HepG2 (cell line): ENCODE measurements around the gene TRPV4. TPM values are rescaled to one million over a fixed set of nuclear protein-coding genes. Genes with fewer than 3 reads are reported as not detected.

Experiments used
- FOXK1 ChIP-seq: sonication (generic); formaldehyde crosslinking; IDR thresholded peaks from 2 replicates; pipeline ENCODE4 v1.4.0; 2020; ENCODE audit warnings: low read depth, missing genetic modification reagents, borderline replicate concordance
- KLF12 ChIP-seq: sonication (generic); formaldehyde crosslinking; IDR thresholded peaks from 2 replicates; pipeline ENCODE4 v1.4.0; 2020; ENCODE audit warnings: missing genetic modification reagents, borderline replicate concordance
- NR3C1 ChIP-seq: sonication (generic); formaldehyde crosslinking; IDR thresholded peaks from 2 replicates; pipeline ENCODE4 v1.4.0; 2020; ENCODE audit warnings: missing genetic modification reagents
- ZFP37 ChIP-seq: sonication (generic); formaldehyde crosslinking; IDR thresholded peaks from 2 replicates; pipeline ENCODE4 v1.4.0; 2020; ENCODE audit warnings: missing genetic modification reagents, borderline replicate concordance
- ZNF121 ChIP-seq: sonication (generic); formaldehyde crosslinking; IDR thresholded peaks from 2 replicates; pipeline ENCODE4 v1.5.0; 2020; ENCODE audit warnings: mild to moderate bottlenecking, missing genetic modification reagents
- ZNF773 ChIP-seq: sonication (generic); formaldehyde crosslinking; IDR thresholded peaks from 2 replicates; pipeline ENCODE4 v1.4.0; 2020; ENCODE audit warnings: missing genetic modification reagents, borderline replicate concordance
- polyA plus RNA-seq, 8 experiments: library from polyadenylated mRNA; depleted of rRNA in 3 of 8; stranded (reverse) in 7 of 8; unstranded in 1 of 8; fragments of >200 nt; fragmentation: Illumina TruSeq in 4 of 8; extraction: Trizol in 4 of 8; gene quantifications; 2 replicates each; pipeline versions ENCODE4 v1.2.1 to v1.2.3, GENCODE V29; 2011 to 2016; ENCODE audit warnings: low read depth in 4 of 8, missing spikeins in 1 of 8, mixed read lengths in 1 of 8; ENCODE audit not compliant: insufficient read depth in 1 of 8
- total RNA-seq, 5 experiments: library from RNA; depleted of rRNA; stranded (reverse); fragments of >200 nt; fragmentation: Illumina TruSeq; extraction: Trizol; gene quantifications; 2 replicates each; pipeline ENCODE4 v1.2.3, GENCODE V29; 2016; ENCODE audit warnings: low read depth in 1 of 5
- TF ChIP-seq, protein P1 (sequence below): sonication (generic); formaldehyde crosslinking; IDR thresholded peaks from 2 replicates; pipeline ENCODE4 v1.4.0; 2020; ENCODE audit warnings: missing genetic modification reagents, borderline replicate concordance
- TF ChIP-seq, protein P2 (sequence below): IDR thresholded peaks from 2 replicates; pipeline ENCODE4 v1.6.1; 2012; ENCODE audit warnings: low read length, improper control_type of control experiment
- TF ChIP-seq, protein P3 (sequence below): sonication (generic); formaldehyde crosslinking; IDR thresholded peaks from 2 replicates; pipeline ENCODE4 v1.5.0; 2020; ENCODE audit warnings: mild to moderate bottlenecking, missing genetic modification reagents, borderline replicate concordance

TRPV4 gene
- total and polyA plus RNA-seq, 2 of the 13 experiments (the other 11 are each of a cell fraction or from before 2014, with no cell fraction given) = 0.66 to 4.7 TPM

DNA sequence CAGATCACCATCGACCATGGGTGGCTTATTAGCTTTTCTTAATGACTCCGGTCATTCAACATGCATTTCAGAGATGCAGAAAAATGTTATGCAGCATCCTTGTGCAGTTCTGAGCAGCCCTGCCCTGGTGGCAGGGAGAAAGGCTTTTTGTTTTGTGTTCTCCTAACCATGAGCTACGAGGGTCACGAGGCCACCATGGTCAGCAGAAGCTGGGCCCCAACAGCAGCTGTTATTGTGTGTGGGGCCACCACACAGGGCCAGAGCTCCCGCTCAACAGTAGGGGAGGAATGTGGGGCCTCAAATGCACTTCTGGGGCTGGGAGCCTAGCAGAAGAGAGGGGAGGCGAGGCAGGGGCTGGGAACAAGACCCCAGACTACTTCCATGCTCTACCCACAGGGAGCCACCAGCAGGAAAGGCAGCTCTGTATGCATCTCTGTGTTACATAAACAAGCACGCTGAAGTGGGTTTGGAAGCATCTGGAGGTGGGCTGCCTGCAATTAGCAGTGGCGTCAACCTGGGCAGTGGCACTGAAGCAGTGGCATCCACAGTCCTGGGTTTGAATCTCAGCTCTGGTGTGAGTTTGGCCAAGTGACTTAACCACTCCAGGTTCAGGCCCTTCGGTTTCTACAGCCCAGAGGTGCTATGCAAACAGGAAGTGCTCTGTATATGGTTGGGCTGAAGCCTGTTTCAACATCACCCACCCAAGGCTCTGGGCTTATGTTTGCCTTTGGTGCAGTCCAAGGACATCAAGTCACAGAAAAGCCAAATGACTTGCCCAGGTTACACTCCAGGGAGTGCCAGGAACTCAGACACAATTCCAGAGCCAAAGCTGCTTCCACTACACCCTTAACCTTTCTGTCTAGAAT, 30.9 kb upstream of the TRPV4 start (continued):
- TF ChIP-seq, protein P1, sequence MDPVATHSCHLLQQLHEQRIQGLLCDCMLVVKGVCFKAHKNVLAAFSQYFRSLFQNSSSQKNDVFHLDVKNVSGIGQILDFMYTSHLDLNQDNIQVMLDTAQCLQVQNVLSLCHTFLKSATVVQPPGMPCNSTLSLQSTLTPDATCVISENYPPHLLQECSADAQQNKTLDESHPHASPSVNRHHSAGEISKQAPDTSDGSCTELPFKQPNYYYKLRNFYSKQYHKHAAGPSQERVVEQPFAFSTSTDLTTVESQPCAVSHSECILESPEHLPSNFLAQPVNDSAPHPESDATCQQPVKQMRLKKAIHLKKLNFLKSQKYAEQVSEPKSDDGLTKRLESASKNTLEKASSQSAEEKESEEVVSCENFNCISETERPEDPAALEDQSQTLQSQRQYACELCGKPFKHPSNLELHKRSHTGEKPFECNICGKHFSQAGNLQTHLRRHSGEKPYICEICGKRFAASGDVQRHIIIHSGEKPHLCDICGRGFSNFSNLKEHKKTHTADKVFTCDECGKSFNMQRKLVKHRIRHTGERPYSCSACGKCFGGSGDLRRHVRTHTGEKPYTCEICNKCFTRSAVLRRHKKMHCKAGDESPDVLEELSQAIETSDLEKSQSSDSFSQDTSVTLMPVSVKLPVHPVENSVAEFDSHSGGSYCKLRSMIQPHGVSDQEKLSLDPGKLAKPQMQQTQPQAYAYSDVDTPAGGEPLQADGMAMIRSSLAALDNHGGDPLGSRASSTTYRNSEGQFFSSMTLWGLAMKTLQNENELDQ = no peak
- TF ChIP-seq, protein P2, sequence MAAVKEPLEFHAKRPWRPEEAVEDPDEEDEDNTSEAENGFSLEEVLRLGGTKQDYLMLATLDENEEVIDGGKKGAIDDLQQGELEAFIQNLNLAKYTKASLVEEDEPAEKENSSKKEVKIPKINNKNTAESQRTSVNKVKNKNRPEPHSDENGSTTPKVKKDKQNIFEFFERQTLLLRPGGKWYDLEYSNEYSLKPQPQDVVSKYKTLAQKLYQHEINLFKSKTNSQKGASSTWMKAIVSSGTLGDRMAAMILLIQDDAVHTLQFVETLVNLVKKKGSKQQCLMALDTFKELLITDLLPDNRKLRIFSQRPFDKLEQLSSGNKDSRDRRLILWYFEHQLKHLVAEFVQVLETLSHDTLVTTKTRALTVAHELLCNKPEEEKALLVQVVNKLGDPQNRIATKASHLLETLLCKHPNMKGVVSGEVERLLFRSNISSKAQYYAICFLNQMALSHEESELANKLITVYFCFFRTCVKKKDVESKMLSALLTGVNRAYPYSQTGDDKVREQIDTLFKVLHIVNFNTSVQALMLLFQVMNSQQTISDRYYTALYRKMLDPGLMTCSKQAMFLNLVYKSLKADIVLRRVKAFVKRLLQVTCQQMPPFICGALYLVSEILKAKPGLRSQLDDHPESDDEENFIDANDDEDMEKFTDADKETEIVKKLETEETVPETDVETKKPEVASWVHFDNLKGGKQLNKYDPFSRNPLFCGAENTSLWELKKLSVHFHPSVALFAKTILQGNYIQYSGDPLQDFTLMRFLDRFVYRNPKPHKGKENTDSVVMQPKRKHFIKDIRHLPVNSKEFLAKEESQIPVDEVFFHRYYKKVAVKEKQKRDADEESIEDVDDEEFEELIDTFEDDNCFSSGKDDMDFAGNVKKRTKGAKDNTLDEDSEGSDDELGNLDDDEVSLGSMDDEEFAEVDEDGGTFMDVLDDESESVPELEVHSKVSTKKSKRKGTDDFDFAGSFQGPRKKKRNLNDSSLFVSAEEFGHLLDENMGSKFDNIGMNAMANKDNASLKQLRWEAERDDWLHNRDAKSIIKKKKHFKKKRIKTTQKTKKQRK = no peak
- TF ChIP-seq ZNF121 (CRISPR knock-in tag) = peak; percentile 74
- peak; percentile 58; the same call in 1 of the 2 replicates for TF ChIP-seq FOXK1 (CRISPR knock-in tag)
- TF ChIP-seq ZNF773 (CRISPR knock-in tag) = no peak
- TF ChIP-seq KLF12 (CRISPR knock-in tag) = no peak
- no peak for TF ChIP-seq NR3C1 (CRISPR knock-in tag)
- 0 out of 2 replicates have a peak, but pooled peaks have one; percentile 38 for TF ChIP-seq ZFP37
- TF ChIP-seq, protein P3, sequence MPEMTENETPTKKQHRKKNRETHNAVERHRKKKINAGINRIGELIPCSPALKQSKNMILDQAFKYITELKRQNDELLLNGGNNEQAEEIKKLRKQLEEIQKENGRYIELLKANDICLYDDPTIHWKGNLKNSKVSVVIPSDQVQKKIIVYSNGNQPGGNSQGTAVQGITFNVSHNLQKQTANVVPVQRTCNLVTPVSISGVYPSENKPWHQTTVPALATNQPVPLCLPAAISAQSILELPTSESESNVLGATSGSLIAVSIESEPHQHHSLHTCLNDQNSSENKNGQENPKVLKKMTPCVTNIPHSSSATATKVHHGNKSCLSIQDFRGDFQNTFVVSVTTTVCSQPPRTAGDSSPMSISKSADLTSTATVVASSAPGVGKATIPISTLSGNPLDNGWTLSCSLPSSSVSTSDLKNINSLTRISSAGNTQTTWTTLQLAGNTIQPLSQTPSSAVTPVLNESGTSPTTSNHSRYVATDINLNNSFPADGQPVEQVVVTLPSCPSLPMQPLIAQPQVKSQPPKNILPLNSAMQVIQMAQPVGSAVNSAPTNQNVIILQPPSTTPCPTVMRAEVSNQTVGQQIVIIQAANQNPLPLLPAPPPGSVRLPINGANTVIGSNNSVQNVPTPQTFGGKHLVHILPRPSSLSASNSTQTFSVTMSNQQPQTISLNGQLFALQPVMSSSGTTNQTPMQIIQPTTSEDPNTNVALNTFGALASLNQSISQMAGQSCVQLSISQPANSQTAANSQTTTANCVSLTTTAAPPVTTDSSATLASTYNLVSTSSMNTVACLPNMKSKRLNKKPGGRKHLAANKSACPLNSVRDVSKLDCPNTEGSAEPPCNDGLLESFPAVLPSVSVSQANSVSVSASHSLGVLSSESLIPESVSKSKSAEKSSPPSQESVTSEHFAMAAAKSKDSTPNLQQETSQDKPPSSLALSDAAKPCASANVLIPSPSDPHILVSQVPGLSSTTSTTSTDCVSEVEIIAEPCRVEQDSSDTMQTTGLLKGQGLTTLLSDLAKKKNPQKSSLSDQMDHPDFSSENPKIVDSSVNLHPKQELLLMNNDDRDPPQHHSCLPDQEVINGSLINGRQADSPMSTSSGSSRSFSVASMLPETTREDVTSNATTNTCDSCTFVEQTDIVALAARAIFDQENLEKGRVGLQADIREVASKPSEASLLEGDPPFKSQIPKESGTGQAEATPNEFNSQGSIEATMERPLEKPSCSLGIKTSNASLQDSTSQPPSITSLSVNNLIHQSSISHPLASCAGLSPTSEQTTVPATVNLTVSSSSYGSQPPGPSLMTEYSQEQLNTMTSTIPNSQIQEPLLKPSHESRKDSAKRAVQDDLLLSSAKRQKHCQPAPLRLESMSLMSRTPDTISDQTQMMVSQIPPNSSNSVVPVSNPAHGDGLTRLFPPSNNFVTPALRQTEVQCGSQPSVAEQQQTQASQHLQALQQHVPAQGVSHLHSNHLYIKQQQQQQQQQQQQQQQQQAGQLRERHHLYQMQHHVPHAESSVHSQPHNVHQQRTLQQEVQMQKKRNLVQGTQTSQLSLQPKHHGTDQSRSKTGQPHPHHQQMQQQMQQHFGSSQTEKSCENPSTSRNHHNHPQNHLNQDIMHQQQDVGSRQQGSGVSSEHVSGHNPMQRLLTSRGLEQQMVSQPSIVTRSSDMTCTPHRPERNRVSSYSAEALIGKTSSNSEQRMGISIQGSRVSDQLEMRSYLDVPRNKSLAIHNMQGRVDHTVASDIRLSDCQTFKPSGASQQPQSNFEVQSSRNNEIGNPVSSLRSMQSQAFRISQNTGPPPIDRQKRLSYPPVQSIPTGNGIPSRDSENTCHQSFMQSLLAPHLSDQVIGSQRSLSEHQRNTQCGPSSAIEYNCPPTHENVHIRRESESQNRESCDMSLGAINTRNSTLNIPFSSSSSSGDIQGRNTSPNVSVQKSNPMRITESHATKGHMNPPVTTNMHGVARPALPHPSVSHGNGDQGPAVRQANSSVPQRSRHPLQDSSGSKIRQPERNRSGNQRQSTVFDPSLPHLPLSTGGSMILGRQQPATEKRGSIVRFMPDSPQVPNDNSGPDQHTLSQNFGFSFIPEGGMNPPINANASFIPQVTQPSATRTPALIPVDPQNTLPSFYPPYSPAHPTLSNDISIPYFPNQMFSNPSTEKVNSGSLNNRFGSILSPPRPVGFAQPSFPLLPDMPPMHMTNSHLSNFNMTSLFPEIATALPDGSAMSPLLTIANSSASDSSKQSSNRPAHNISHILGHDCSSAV (CRISPR knock-in tag) = no peak
